HG02852 (cell line): Measurements from ENCODE around the gene PSMB7.

Experiments used
- ATAC-seq: cut with Tn5 transposase; IDR thresholded peaks from one replicate; pipeline ENCODE4 v1.9.1; 2021; ENCODE audit warnings: mild to moderate bottlenecking, moderate library complexity; ENCODE audit not compliant: unreplicated experiment

The PSMB7 gene

GRCh38 chr9:124385623-124386022 is 29.6 kb downstream of the PSMB7 start:
- no peak for ATAC-seq

GRCh38 chr9:124384846-124385245 is 30.4 kb downstream of the PSMB7 start:
- ATAC-seq = no peak

- no peak for ATAC-seq
Observed at GRCh38 chr9:124384210-124384609, 31.0 kb downstream of the PSMB7 start.

GRCh38 chr9:124381170-124381945 is 33.9 kb downstream of the PSMB7 start:
- no peak for ATAC-seq

- no peak for ATAC-seq
Observed at GRCh38 chr9:124377551-124378406, 37.5 kb downstream of the PSMB7 start.

- no peak for ATAC-seq
Observed at GRCh38 chr9:124376329-124376728, 38.9 kb downstream of the PSMB7 start.

- ATAC-seq = no peak
Observed at GRCh38 chr9:124375726-124376125, 39.5 kb downstream of the PSMB7 start.

- ATAC-seq = no peak
Observed at GRCh38 chr9:124373851-124374250, 41.4 kb downstream of the PSMB7 start.

- ATAC-seq = no peak
Observed at GRCh38 chr9:124373386-124373785, 41.9 kb downstream of the PSMB7 start.

- no peak for ATAC-seq
Observed at GRCh38 chr9:124372038-124372437, 43.2 kb downstream of the PSMB7 start.

- ATAC-seq = no peak
Observed at GRCh38 chr9:124370896-124371582, 44.2 kb downstream of the PSMB7 start.

GRCh38 chr9:124369231-124369797 is 45.9 kb downstream of the PSMB7 start:
- ATAC-seq = no peak

GRCh38 chr9:124368692-124369091 is 46.5 kb downstream of the PSMB7 start:
- no peak for ATAC-seq

GRCh38 chr9:124366476-124367220 is 48.6 kb downstream of the PSMB7 start:
- ATAC-seq = no peak

- no peak for ATAC-seq
Observed at GRCh38 chr9:124365036-124365435, 50.2 kb downstream of the PSMB7 start.

- ATAC-seq = no peak
Observed at GRCh38 chr9:124364141-124364540, 51.1 kb downstream of the PSMB7 start.

- ATAC-seq = no peak
Observed at GRCh38 chr9:124363326-124364096, 51.7 kb downstream of the PSMB7 start.

- no peak for ATAC-seq
Observed at GRCh38 chr9:124361128-124361527, 54.1 kb downstream of the PSMB7 start.

GRCh38 chr9:124359855-124360678 is 55.2 kb downstream of the PSMB7 start:
- ATAC-seq = no peak
